Body of pancreas (tissue), 4 donors: ENCODE data around the gene SUMF2. TPM values are rescaled to one million over a fixed set of nuclear protein-coding genes. Genes with fewer than 3 reads are reported as not detected.
"Not testable (repeated sequence)": the region's sequence is repeated elsewhere in the genome, so short reads cannot be mapped to it uniquely, and the experiment has no call there.

Source experiments
- ATAC-seq: fragments of 150-250 bp; one replicate; pipeline ENCODE4 v1.9.1; 2016
- DNase-seq, 4 donors: peaks; one replicate each; pipeline ENCODE4 v3.0.0-alpha.2; 2019
- H3K27ac ChIP-seq, 4 donors: fragments of 200-600 bp; sonication (generic); 1 replicate in 3 of 4; 2 replicates in 1 of 4; pipeline versions ENCODE4 v1.5.1 to v1.6.1; 2016 to 2019; ENCODE audit warnings: mild to moderate bottlenecking in 1 of 4, mixed read lengths in 1 of 4, moderate library complexity in 1 of 4
- H3K27me3 ChIP-seq, 2 donors: fragments of 200-600 bp; sonication (generic); one replicate each; pipeline ENCODE4 v1.6.0; 2016; ENCODE audit warnings: mild to moderate bottlenecking in 1 of 2
- H3K36me3 ChIP-seq, 2 donors: fragments of 200-600 bp; sonication (generic); replicated peaks in 1 of 2; 2 replicates each; pipeline ENCODE4 v1.5.1; 2016; ENCODE audit warnings: low read depth in 2 of 2; ENCODE audit not compliant: insufficient read depth in 1 of 2
- H3K4me1 ChIP-seq: fragments of 200-600 bp; sonication (generic); one replicate; pipeline ENCODE4 v1.6.0; 2016
- H3K4me3 ChIP-seq, 2 donors: fragments of 200-600 bp; sonication (generic); 1 replicate in 1 of 2; 2 replicates in 1 of 2; pipeline ENCODE4 v1.5.1; 2016 to 2019
- H3K9me3 ChIP-seq, 3 donors: fragments of 200-600 bp; sonication (generic); 1 replicate in 2 of 3; 2 replicates in 1 of 3; pipeline ENCODE4 v1.5.1; 2016
- POLR2A ChIP-seq, 3 donors: fragments of 450-650 bp; IDR thresholded peaks; one replicate each; pipeline ENCODE4 v1.6.1; 2016; ENCODE audit warnings: antibody characterized with exemption in 3 of 3, mild to moderate bottlenecking in 2 of 3
- WGBS, 2 donors: methylation state at CpG; one replicate each; pipeline ENCODE4 v1.1.5; 2017; 5-methylcytosine and 5-hydroxymethylcytosine counted together
- intact Hi-C: fragments of 100-400 bp; cut with DNase I; formaldehyde crosslinking; loops from one replicate; pipeline ENCODE4 v1.15.1; 2023
- total RNA-seq, 2 donors: library from RNA; depleted of rRNA; stranded (reverse); fragments of >200 nt; gene quantifications; one replicate each; pipeline ENCODE4 v1.1.0, GENCODE V29; 2016
- TF ChIP-seq, protein P1 (sequence below), 7 experiments: fragments of 450-650 bp in 4 of 7; fragments of 200-600 bp in 3 of 7; sonication (generic) in 3 of 7; IDR thresholded peaks; one replicate each; pipeline ENCODE4 v1.5.1; 2016 to 2019; ENCODE audit warnings: antibody characterized with exemption in 7 of 7

SUMF2 gene
- total RNA-seq, 2 donors from 2014 or later = 105 to 143 TPM

DNA sequence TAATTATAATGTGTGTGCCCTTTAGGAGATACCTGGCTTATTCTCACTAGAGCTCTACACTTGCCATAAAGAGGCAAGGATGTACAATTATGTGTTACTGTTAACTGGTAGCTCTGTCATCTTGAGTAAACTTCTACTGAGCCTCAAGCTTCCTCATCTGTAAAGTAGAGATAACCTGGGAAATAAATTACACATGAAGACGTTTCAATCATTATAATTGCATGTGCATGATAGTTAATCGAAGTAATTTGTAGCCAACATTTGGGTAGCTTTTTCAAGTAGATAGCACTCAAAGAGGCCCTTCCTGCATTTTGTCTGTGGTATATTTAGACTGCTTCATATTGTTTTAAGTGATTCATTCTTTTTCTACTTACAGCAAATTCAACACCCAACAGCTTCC, 10.1 kb upstream of the SUMF2 start:
- no peak for ATAC-seq
- no peak for DNase-seq
- Histone ChIP-seq H3K4me3 (no peak overlapping the region), H3K9me3 (no peaks in the 10 kb centered on the region), H3K27ac (no peak overlapping the region), H3K4me1 (peaks cover 45% of the 10 kb centered on the region), H3K27me3 (no peaks in the 10 kb centered on the region), H3K36me3 (peaks cover 0 to 30% of the 10 kb centered on the region in 2 donors)
- no peak for TF ChIP-seq POLR2A (IDR thresholded peaks at IDR 0.05)
- TF ChIP-seq, protein P1, sequence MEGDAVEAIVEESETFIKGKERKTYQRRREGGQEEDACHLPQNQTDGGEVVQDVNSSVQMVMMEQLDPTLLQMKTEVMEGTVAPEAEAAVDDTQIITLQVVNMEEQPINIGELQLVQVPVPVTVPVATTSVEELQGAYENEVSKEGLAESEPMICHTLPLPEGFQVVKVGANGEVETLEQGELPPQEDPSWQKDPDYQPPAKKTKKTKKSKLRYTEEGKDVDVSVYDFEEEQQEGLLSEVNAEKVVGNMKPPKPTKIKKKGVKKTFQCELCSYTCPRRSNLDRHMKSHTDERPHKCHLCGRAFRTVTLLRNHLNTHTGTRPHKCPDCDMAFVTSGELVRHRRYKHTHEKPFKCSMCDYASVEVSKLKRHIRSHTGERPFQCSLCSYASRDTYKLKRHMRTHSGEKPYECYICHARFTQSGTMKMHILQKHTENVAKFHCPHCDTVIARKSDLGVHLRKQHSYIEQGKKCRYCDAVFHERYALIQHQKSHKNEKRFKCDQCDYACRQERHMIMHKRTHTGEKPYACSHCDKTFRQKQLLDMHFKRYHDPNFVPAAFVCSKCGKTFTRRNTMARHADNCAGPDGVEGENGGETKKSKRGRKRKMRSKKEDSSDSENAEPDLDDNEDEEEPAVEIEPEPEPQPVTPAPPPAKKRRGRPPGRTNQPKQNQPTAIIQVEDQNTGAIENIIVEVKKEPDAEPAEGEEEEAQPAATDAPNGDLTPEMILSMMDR (IDR thresholded peaks at IDR 0.05) = no peak
- 53 to 65% methylated on average over 2 of the region's 2 CpGs for WGBS, 2 donors
- intact Hi-C loops = no loop called here

DNA sequence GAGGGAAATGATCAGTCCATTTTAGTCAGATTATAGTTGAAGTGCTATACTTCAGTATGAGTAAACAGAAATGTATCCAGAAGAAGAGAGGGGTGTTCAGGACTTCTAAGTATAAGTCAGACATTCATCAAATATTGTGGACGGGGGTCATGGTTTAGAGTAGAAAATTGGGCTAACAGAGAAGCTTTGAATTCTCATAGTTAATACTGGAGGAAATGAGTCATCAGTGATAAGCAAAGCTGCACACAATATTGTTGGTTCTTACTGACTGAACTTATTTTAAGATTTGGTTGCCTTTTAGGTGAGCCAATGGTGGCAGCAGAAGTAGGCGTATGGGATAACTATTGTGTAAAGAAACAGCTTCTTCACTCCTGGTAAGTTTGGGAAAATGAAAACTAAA, 1.7 kb upstream of the SUMF2 start:
- no peak for TF ChIP-seq POLR2A (IDR thresholded peaks at IDR 0.05)
- TF ChIP-seq, protein P1 (IDR thresholded peaks at IDR 0.05) = no peak
- ATAC-seq (no peak), DNase-seq (no peak)
- Histone ChIP-seq H3K4me1 (peaks cover 42% of the 10 kb centered on the region), H3K4me3 (no peak overlapping the region), H3K9me3 (no peaks in the 10 kb centered on the region), H3K27me3 (no peaks in the 10 kb centered on the region), H3K36me3 (peaks cover 0 to 29% of the 10 kb centered on the region in 2 donors), H3K27ac (peak overlapping the region in 3 of 4 donors; percentile 38 to 92 (median 76))
- intact Hi-C loops = no loop called here
- WGBS, 2 donors = 45 to 66% methylated on average over 2 of the region's 2 CpGs

DNA sequence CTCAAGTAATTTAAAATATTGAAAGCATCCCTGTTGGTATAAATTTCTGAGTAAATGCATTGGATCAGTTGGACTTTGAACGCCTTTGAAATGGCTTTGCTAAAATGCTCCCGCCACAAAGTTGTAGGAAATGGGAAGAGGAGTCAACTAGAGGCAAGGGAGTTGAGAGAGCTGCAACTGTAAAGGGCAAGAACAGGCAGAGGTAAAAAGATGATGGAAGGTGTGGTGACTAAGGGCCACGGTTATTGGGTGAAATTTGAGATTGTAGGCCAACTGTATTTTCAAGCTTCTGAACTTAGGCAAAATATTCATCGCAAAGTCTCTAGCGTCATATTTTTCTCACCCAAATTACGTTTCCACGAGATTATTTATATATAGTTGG, 595 bp upstream of the SUMF2 start:
- peaks cover 0 to 19% of the 10 kb centered on the region in 2 donors for H3K36me3 ChIP-seq
- no peaks in the 10 kb centered on the region for H3K9me3 ChIP-seq
- H3K4me3 ChIP-seq = no peak overlapping the region
- DNase-seq (no peak), ATAC-seq (no peak)
- peak overlapping the region; percentile 91 to 95 (median 92) for H3K27ac ChIP-seq
- WGBS, 2 donors = 51 to 54% methylated on average over 7 of the region's 7 CpGs
- H3K4me1 ChIP-seq = peaks cover 42% of the 10 kb centered on the region
- H3K27me3 ChIP-seq = no peaks in the 10 kb centered on the region
- intact Hi-C loops = no loop called here
- TF ChIP-seq, protein P1 (IDR thresholded peaks at IDR 0.05) = no peak
- TF ChIP-seq POLR2A (IDR thresholded peaks at IDR 0.05) = no peak

DNA sequence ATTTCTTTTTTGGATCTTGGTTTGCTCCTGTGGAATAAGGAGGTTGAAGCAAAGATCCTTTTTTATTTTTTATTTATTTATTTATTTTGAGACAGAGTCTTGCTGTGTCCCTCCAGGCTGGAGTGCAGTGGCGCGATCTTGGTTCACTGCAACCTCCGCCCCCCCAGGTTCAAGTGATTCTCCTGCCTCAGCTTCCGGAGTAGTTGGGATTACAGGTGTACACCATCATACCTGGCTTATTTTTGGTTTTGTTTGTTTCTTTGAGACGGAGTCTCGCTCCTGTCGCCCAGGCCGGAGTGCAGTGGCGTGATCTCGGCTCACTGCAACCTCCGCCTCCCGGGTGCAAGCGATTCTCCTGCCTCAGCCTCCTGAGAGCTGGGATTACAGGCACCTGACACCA, 2.3 kb downstream of the SUMF2 start:
- H3K27me3 ChIP-seq, H3K27ac ChIP-seq, intact Hi-C loops, ATAC-seq, H3K9me3 ChIP-seq, H3K4me3 ChIP-seq: not testable (repeated sequence)
- WGBS, 2 donors = 96 to 97% methylated on average over 13 of the region's 13 CpGs
- peaks cover 7 to 13% of the 10 kb centered on the region in 2 donors for H3K36me3 ChIP-seq
- peaks cover 30% of the 10 kb centered on the region for H3K4me1 ChIP-seq
- DNase-seq = peak in 1 of 4 donors; percentile 1

DNA sequence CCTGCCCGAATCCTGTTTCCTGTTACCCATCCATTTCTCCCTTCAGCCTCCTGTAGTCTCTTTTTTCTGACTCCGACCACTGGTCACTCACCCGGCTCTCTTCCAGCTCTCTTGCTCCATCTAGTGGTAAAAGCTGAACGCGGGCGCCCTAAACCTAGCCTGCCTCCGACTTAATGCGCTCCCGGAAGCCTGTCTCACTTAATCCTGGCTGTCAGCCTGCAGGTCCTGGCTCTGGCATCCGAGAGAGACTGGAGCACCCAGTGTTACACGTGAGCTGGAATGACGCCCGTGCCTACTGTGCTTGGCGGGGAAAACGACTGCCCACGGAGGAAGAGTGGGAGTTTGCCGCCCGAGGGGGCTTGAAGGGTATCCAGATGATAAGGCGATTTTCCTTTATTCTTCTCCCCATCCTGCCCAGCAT, 10.3 kb downstream of the SUMF2 start:
- H3K36me3 ChIP-seq = peaks cover 7% of the 10 kb centered on the region in 2 donors
- no peaks in the 10 kb centered on the region for H3K9me3 ChIP-seq
- no peak overlapping the region for H3K4me3 ChIP-seq
- peak in 1 of 3 donors; percentile 23 for TF ChIP-seq POLR2A (IDR thresholded peaks at IDR 0.05)
- TF ChIP-seq, protein P1 (IDR thresholded peaks at IDR 0.05) = peak; percentile 89 to 99 (median 99)
- 7 to 16% methylated on average over 18 to 19 of the region's 19 CpGs for WGBS, 2 donors
- H3K4me1 ChIP-seq = peaks cover 16% of the 10 kb centered on the region
- peak; percentile 94 to 97 (median 97) for DNase-seq
- peak overlapping the region in 3 of 4 donors; percentile 57 to 72 (median 72) for H3K27ac ChIP-seq
- H3K27me3 ChIP-seq = no peaks in the 10 kb centered on the region
- intact Hi-C loops = loop anchor here (5.0 kb wide), 1 partner anchor 67 kb away; no protein-coding TSS in a partner anchor
- ATAC-seq = peak; percentile 99
